GM20431 (cell line): Measurements from ENCODE around the gene VWA5B1.

Experiments
- in situ Hi-C: fragments of 300-500 bp; cut with MseI, MboI; formaldehyde crosslinking; loops from one replicate; pipeline ENCODE4 v1.15.0; 2020; ENCODE audit warnings: low sequenced_read_pairs; ENCODE audit not compliant: unreplicated experiment

The VWA5B1 gene

DNA sequence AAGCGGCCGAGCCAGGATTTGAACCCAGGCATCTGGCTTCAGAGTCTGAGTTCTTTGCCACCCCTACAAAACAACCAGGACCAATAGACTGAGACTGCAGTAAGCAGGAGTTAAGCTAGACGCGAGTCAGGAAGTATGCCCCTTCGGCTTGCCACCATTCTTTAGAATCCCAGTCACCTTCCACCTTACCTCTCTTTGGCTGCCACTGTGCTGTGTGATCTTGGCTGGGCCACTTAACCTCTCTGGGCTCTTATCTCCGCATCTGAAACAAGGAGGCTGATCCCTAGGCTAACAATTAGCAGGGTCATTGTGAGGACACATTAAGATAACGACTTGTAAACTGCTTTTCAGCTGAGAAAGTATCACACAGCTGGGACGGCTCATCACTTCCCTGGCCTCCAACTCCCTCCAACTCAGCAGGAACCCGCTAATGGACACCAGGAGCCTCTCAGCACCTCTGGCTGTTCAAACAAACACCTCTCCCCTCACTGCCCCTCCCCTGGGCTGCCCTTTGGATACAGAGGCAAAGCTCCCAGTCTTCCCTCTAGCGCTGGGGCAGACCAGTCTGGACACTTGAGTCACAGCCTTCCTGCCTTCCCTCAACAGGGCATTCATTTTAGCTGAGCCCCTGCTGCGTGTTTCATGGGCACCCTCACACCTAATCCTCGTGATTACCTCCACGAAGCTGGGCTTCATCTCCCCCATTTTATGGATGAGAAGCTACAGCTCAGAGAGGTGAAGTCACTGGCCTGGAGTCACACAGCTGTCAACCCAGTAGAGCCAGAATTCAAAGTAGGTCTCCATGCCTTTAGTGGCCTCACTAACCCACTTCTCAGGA, 112.1 kb downstream of the VWA5B1 start:
- in situ Hi-C loops = no loop called here

- in situ Hi-C loops = no loop called here
Measured at GRCh38 chr1:20403423-20404145, 112.9 kb downstream of the VWA5B1 start.

- in situ Hi-C loops = no loop called here
Measured at GRCh38 chr1:20404466-20404865, 113.8 kb downstream of the VWA5B1 start.
